ENCODE measurements around the gene ODAD2.

DNA sequence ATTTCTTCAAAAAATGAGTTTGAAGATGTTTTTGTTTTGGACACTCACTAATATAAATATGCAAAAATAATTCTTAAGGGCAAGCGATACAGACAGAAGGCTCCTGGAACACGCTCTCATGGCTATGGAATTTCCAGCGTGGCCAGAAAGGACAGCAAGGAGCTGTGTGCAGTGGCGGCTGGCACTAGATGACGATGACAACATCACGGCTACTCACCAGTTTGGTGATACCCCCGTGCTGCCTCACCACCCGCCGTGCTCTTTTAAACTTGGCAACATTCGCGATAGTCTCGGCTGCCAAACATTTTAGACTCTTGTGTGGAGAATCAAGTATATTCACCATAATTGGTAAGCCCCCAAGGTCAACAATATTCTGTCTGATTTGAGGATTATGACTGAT, 54.9 kb downstream of the ODAD2 start:
- TF ChIP-seq, protein P1, sequence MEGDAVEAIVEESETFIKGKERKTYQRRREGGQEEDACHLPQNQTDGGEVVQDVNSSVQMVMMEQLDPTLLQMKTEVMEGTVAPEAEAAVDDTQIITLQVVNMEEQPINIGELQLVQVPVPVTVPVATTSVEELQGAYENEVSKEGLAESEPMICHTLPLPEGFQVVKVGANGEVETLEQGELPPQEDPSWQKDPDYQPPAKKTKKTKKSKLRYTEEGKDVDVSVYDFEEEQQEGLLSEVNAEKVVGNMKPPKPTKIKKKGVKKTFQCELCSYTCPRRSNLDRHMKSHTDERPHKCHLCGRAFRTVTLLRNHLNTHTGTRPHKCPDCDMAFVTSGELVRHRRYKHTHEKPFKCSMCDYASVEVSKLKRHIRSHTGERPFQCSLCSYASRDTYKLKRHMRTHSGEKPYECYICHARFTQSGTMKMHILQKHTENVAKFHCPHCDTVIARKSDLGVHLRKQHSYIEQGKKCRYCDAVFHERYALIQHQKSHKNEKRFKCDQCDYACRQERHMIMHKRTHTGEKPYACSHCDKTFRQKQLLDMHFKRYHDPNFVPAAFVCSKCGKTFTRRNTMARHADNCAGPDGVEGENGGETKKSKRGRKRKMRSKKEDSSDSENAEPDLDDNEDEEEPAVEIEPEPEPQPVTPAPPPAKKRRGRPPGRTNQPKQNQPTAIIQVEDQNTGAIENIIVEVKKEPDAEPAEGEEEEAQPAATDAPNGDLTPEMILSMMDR (IDR thresholded peaks at IDR 0.05), result no peak
- TF ChIP-seq POLR2A (IDR thresholded peaks at IDR 0.05), result no peak
